HTR-8/SVneo (cell line): Measurements from ENCODE around the gene TAS1R1.

Experiments used
- DNase-seq: peaks from one replicate; pipeline ENCODE4 v3.0.0; 2011; ENCODE audit warnings: low spot score, mixed read lengths; ENCODE audit not compliant: insufficient read length
- FAIRE-seq: peaks from 2 replicates; lab custom pipeline; 2011; peaks lifted over from hg19 to GRCh38; lab: Jason Lieb, UNC

Gene TAS1R1

DNA sequence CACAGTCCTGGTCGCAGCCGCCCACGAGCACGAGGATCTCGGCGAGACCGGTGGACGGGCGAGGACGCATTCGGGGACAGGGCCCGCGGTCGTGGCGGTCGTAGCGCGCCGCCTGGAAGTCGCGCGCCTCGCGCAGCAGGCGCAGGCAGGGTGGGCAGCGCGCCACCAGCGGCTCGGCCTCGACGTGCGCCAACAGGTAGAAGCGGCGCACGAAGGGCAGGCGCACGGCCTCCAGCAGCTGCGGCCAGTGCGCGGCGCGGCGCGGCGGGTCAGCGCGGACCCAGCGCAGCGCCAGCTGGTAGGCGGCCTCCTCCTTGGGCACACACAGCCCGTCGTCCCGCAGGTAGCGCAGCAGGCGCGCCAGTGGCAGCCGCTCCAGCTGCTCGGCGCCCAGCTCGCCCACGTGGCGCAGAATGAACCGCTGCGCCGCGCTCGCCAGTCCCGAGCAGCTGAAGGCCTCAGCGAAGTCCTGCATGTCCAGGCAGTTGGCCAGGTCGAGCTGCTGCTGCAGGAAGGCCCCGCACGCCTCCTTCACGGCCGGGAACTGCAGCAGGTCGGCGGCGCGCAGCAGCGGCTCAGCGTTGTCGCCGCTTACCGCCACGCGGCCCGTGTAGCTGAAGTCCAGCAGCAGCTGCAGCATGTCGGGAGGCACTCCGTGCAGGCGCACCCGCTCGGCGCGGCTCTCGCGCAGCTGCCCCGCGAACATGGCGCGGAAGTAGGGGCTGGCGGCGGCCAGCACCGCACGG lies 47.0 kb downstream of the TAS1R1 start:
- DNase-seq: no peak
- peak; percentile 33 for FAIRE-seq

DNA sequence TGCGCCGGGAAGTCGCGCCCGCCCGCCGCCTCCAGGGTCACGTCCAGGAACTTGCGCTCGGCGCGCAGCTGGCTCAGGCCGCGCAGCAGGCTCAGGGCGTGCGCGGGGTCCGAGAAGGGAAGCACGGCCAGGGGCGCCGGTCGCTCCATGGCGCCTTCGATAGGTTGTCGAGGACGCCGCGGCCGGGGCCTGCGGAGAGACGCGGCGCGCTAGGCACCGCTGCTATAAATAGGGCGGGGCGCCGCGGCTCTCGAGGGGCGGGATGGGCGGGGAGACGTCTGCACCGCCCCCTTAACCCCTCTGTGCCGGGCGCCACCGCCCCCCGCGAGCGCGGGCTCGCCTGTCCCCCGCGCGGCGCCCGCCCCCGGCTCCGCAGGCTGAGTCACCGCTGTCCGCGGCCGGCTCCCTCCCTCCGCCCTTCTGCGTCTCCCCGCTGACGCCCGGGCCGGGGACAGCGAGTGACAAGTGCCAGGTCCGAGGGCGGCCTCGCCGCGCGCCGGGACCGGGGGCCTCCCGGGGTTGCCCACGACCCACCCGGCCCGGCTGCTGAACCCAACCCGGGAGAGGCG lies 47.6 kb downstream of the TAS1R1 start, which contains the start of gene KLHL21:
TSS of gene KLHL21 (minus strand) at position 201 of the 569 bp plus-strand sequence. CDS start at position 149, 52 bp downstream.
- DNase-seq (peak; percentile 75), FAIRE-seq (no peak)

DNA sequence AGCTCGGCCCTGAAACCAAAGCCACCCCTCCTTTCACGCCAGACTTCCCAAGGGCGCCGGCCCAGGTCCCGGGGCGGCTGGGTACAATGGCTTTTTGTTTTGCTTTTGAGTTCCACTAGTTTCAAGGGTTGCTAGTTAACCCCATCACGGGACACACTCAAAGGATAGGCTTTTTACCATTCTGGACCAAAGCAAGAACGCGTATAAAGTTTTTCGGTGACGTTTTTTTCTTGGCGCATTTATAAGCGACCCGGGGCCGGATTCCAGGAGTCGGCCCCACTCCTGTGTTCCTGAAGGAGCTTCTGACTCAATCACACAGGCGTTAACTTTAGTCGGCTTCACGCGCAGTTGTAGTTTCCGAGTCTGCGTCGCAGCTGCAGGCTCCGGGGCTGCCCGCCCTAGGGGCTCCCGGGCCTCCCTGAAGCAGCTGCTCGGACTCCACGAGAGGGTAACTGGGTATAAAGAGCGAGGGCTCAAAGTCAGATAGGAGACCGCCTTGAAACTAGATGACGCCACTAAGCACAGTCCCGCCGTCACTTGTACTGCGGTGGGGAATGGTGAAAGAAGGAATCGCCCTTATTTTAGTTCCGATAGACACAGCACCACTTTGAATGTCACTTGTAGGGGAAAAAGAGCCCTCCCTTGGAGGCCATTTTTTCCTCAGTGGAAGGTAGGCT lies 48.3 kb downstream of the TAS1R1 start:
- no peak for FAIRE-seq
- no peak for DNase-seq

DNA sequence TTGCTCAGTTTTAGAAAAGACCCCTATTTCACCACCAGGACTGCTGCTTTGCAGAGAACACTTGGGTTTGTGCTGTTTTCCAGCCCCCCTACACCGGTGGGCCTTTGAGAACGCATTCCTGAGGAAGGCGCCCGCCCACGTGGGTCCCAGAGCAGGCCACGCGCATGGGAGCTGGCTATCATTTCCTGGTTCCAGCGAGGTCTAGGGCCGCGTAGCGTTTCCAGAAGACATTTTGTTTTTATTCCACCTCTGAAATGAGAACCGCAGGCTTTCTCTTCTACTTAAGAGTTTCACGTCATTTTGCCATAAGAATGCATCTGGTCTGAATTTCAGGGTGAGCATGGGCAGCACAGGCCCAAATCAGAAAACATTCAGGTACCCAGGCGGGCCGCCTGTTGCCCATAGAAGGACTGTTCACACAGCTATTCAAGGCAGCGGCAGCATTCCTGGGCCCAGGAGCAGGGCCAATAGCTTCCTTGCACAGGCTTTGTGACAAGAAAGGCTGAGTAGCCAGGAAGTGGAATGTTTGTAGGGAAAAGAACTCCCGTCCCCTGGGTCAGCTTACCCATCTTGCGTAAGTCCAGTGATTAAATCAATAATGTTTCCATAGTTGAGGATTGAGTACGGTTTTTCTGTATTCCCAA lies 48.9 kb downstream of the TAS1R1 start:
- no peak for FAIRE-seq
- DNase-seq: peak; percentile 19

DNA sequence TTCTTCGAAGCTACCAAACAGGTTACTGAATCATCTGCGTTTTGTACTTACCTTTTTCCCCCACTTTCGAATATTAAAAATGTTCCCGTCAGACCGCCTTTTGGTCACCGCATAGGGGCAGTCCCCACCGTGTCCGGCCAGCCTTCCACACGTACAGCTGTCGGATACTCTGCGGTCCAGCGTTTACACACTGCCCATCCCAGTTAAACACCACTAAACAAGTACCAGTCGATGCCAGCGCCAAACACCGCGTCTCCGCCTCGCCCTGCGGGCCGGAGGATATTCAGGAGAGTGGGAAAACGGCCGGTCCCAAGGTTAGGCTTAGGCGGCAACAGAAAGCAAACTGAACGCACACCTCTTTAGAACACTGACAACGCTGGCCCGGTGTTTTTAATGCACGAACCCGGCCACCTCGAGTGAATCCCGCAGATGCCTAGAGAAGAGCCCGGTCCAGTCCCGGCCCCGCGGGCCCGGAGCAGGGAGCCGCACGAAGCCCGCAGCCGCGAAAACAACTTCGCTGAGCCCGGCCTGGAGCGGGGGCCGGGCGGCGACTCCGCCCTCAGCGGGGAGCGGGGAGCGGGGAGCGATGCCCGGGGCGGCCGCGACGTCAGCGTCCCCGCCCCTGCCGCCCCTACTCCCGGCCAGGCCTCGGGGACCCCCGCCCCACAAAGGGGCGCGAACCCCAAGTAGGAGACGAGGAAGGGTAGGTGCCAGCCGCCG lies 57.7 kb downstream of the TAS1R1 start:
- DNase-seq: peak; percentile 49
- FAIRE-seq: no peak

DNA sequence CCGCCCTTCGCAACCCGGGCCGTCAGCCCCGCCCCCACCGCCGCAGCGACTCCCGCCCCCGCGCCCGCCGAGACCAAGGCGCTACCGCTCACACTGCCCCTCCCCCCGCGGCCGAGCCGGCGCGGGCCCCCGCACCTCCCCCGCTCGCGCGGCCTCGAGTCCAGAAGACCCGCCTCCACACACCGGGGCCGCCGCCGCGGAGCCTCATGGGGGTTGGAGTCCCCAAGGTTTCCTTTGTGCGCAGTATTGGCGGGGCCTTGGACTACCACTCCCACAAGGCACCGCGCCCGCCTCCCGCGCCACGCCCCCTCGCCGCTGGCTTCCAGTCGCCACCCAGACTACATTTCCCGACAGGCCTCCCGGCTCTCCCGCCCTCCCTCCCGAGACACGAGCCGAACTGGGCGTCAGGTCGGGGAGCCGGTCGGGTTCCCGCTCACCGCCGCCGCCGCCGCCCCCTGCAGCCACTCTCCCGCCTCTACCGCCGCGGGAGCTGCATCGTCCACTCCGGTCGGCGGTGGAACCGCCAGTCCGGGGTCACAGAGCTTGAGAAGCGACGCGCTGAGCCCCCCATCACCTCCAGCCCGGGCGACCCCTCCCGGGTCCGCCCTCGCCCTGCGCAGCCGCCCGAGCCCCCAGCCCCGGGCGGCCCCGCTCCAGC lies 58.4 kb downstream of the TAS1R1 start, which contains the start of gene PHF13:
TSS of gene PHF13 (plus strand) at position 371 of the 658 bp plus-strand sequence. CDS start 336 bp downstream, outside the sequence.
- FAIRE-seq: peak; percentile 26
- DNase-seq: peak; percentile 92

DNA sequence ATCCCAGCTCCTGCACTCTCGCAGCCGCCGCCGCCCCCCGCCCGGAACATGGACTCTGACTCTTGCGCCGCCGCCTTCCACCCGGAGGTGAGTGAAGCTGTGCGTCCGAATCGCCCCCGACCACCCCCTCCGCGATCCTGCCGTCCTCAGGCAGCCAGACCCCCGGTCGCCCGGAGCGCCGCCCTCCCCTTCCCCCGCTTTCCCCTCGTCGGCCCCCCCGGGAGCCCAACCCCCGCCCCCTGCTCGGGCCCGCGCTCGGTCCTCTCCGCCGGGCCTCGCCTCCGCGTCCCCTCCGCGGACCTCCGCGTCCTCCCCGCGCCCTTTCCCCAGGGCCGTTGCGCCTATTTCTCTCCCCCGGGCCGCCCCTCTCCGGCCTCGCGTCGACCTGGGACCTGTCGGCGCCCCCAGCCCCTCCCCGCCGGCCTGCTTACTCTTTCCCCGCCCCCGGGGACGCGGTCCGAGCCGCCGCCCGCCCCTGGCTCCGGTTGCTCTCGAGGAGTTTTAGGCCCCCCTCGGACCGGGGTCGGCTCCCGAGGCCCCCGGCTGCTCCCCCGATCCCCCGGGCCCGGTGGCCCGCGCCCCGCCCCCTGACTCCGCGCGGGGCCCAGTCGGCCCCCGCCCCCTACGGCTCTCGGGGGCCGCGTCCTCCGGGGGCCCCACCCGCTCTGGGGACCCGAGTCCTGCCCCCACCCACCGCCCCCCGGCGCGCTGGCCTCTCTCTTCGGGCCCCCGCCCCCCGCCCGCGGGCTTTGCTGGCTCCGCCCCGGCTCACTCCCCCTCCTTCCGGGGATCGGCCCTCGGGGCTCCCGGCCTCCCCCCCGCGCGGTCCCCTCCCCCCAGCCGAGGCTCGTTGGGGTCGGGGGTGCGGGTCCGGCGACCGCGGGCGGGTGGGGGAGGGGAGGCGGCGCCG lies 59.2 kb downstream of the TAS1R1 start:
- peak; percentile 62 for DNase-seq
- no peak for FAIRE-seq

DNA sequence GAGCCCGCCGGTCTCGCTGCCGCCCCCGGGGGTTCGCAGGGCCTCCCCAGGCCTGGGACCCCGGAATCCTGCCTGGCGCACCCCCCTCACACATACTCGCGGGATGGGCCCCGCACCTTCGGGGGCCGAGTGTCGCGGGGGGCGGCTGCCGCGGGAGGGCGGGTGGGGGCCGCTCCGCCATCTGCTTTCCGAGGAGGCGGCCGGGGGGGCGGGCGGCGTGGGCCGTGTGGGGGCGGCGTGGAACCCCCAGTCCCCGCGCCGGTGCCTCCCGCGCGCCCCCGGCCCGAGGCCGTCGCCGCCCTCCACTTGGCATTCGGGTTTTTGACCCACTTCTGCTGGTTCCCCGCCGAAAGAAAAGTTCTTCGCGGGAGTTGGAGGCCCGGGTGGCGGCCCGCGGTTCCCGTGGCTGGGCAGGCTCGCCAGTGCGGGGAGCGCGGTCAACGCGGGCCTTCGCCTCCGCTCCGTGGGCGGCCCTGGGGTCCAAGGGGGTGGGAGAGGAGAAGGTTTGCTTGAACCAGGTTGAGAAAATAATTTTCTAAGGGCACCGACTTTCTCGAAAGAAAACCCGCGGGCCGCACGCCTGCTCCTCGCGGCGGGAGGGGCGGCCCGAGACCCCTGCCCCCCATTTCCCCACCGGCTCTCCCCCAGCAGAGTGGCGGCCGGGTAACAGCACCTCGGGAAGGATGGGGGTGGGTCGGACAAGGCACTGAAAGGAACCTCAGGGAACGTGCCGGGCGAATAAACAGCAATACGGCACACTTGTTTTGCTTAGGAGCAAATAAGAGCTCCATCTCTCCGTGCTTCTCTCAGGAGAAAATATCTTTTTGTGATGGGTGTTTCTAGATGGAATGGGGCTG lies 60.0 kb downstream of the TAS1R1 start:
- DNase-seq (no peak), FAIRE-seq (no peak)

DNA sequence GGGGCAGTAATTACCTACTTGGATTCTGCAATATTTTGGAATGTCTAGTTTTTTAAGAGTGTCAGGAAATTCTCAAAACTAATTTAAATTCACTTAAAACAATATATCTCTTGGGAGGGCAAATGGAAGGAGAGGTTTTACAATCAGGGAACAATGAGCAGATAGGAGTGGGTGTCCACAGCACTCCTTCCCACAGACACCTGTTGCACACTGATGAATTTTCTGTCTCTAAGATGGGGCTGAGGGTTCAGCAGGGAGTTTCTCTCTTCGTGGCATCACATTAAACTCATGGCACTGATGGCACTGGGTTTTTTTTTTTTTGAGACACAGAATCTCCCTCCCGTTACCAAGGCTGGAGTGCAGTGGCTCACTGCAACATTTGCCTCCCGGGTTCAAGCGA lies 63.9 kb downstream of the TAS1R1 start:
- FAIRE-seq (no peak), DNase-seq (no peak)

DNA sequence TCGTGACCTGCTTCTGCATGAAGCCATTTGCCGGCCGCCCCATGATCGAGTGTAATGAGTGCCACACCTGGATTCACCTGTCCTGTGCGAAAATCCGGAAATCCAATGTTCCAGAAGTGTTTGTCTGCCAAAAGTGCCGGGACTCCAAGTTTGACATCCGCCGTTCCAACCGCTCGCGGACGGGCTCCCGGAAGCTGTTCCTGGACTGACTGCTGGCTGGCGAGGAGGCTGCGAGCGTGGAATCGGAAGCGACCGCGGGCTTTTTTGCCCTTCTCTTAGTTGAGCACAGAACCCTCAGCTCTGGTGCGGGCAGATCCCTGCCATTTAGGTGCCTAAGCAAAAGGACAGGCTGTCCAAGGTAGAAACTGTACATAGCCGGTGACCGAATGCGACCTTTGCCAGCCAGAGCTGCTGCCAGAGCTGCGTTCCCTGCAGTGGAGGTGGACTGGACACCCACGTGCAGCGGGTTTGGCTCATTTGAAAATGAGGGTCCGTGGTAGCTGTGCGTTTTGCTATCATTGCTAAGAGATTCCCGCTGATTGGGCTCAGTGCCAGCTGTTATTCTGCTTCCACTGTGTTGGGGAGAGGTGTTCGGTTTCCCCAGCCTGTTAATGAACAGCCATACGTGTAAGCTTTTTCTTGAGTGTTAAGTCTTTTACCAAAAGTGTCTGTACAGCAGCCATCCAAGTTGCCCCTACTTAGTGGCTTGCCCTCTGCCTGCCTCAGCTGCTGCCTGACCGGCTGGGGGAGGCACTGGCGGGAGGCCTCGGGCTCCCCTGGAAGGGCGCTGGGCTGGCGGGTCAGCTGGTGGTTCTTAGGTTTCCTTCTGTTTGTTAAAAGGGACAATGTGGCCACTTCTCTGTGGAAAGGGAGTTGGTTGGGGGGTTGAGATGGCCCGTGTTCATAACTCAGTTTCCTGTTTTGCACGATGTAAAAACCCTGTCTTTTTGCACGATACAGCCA lies 66.6 kb downstream of the TAS1R1 start:
- FAIRE-seq (no peak), DNase-seq (no peak)

DNA sequence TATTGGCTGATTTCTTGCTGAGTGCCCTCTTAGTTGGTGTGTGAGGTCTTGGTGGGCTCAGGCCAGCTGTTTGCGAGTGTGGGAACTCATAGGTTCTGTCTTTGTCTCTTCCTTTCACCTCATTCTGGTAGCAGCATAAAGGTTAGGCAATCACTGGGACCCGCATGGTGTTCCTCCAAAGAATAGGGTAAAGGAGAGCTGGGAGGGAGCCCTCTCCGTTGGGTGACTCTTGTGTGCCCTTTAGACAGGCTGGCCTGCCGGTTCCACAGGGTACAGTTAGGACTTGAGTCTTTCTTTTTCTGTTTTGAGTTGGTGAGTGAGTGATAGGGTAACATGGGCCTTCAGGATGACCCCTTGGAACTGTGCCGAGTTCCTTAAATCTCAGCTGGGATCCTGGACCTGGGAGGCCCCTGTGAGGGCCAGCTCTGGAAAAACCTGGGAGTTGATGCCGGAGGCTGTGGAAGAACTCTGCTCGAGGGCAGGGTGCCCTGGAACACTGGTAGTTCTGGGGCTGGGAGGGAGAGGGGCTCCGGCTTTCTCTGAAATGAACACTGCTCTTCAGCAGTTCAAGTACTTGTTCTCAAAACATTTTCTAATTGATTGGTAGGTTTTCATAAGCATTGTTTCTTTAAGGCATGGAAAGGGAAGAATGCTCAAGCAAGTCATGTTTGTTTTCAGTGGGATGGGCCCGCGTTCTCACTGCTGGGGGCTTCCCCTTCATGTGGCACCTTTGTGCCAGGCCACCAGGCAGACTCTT lies 67.5 kb downstream of the TAS1R1 start:
- no peak for FAIRE-seq
- no peak for DNase-seq

DNA sequence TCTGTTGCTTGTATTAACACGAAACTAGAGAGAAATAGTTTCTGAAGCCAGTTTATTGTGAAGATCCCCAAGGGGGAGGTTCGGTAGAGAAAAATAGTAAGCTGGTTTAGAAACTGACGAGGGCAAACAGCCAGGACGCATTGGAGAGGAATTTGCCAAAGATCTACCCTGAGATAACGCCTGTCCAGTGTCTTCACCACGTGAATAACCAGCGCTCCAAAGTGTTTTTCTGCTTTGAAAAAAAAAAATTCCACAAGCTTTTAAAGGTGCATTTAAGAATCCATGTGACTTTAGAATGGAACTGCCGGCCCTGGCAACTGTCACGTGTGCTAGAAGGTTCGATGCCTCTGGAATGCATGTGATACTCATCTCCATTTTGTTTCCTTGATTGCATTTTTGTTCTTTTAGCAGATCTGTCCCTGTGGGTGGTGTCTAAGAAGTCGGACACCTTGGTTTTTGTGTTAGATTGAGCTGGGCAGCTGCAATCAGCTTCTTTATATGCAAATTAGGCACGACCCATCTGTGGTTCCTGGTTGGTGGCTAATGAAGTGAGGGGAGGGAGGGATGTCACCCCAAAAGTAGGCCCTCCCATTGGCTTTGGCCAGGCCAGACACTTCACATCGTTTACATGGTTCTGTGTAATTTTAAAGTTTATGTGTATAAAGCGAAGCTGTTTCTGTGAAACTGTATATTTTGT lies 68.3 kb downstream of the TAS1R1 start:
- FAIRE-seq: no peak
- no peak for DNase-seq

DNA sequence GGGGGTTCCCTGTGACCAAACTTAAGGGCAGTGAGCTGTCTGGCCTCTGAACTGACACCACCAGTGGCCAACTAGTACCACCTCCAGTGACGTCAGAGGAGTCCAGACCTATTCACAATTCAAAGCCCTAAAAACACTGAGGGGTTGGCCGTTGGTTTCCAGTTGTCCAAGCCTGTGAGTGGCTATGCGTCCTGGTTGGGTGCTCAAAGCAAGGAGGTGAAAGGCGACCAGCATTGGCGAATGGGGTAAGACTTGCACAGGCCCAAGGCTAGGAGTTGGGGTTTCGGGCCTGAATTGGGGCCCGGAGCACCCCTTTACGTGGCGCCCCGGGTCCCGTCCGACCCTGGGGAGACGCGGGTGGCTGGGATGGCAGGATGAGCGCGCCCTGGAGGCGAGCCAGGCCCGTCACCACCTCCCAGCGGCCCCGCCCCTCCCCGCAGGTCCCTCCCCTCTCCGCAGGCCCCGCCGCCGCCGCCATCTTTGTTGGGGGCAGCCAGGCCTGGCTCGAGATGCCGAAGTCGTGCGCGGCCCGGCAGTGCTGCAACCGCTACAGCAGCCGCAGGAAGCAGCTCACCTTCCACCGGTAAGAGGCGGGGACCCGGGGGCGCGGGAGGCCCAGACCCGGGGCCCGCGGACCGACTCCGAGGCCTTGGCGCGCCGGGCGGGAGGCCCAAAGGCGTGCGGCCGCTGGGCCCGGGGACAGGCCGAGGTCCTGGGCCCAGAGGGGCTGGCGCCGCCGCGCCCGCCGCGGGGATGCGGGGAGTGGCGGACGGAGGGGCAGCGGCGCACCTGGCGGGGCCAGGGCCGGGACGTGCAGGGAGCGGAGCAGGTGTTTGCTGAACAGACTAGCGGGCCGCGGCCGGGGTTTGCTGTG lies 69.8 kb downstream of the TAS1R1 start, which contains the start of gene THAP3:
TSS of gene THAP3 (plus strand) at position 159 of the 874 bp plus-strand sequence. CDS start at position 510, 351 bp downstream.
- DNase-seq (peak; percentile 86), FAIRE-seq (peak; percentile 96)

DNA sequence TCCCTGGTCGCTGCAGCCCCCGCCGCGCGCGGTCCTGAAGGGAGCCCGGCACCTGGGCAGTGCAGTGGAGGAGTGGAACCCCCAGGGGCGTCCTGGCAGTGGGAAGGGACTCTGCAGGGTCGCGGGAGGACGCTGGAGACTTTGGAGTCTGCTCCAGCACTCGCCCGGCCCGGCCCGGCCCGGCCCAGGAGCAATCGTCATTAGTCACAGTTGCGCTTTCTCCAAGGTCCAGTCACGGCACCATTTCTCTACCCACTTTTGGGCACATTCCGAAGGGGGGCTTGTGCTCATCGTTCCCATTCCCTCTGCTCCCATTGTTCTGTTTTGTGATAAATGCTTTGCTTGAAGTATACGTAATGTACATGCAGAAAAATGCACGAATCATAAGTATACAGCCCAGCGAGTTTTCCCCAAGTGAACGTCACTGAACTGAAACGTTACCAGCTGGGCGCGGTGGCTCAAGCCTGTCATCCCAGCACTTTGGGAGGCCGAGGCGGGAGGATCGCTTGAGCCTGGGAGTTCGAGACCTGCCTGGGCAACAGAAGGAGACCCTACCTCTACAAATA lies 70.6 kb downstream of the TAS1R1 start:
- peak; percentile 17 for DNase-seq
- FAIRE-seq: peak; percentile 16
